Stimulated activated CD8-positive, alpha-beta memory T cell treated with anti-CD3 and anti-CD28 coated beads, Interleukin-12 subunit alpha, Interleukin-12 subunit beta, amount 100 ng/mL, for 1 hour (primary cell): ENCODE measurements around the gene PPP1R1C.

ENCODE experiments used
- DNase-seq: peaks from one replicate; pipeline ENCODE4 v3.0.0-alpha.2; 2020; ENCODE audit warnings: low read depth

PPP1R1C gene

GRCh38 chr2:182064019-182064778, 78.5 kb downstream of the PPP1R1C start:
- no peak for DNase-seq

GRCh38 chr2:182066400-182067087, 80.9 kb downstream of the PPP1R1C start:
- no peak for DNase-seq

GRCh38 chr2:182067393-182067792, 81.7 kb downstream of the PPP1R1C start:
- no peak for DNase-seq

- no peak for DNase-seq
Measured at GRCh38 chr2:182068811-182069210, 83.2 kb downstream of the PPP1R1C start.

- DNase-seq = no peak
Measured at GRCh38 chr2:182069416-182069815, 83.8 kb downstream of the PPP1R1C start.

- DNase-seq = no peak
Measured at GRCh38 chr2:182069908-182070307, 84.3 kb downstream of the PPP1R1C start.

- no peak for DNase-seq
Measured at GRCh38 chr2:182070736-182071135, 85.1 kb downstream of the PPP1R1C start.

GRCh38 chr2:182072861-182073260, 87.2 kb downstream of the PPP1R1C start:
- DNase-seq = no peak

- no peak for DNase-seq
Measured at GRCh38 chr2:182073613-182074012, 88.0 kb downstream of the PPP1R1C start.

GRCh38 chr2:182077023-182077422, 91.4 kb downstream of the PPP1R1C start:
- no peak for DNase-seq

GRCh38 chr2:182077448-182078142, 91.9 kb downstream of the PPP1R1C start:
- no peak for DNase-seq

- DNase-seq = no peak
Measured at GRCh38 chr2:182078988-182079602, 93.4 kb downstream of the PPP1R1C start.

GRCh38 chr2:182080493-182080892, 94.8 kb downstream of the PPP1R1C start:
- DNase-seq = no peak

GRCh38 chr2:182081602-182082260, 96.1 kb downstream of the PPP1R1C start:
- DNase-seq = no peak

- DNase-seq = no peak
Measured at GRCh38 chr2:182088681-182089320, 103.1 kb downstream of the PPP1R1C start.

- DNase-seq = no peak
Measured at GRCh38 chr2:182090486-182090885, 104.8 kb downstream of the PPP1R1C start.

- no peak for DNase-seq
Measured at GRCh38 chr2:182097571-182098164, 112.0 kb downstream of the PPP1R1C start.

GRCh38 chr2:182098648-182099047, 113.0 kb downstream of the PPP1R1C start:
- no peak for DNase-seq

GRCh38 chr2:182101263-182101662, 115.6 kb downstream of the PPP1R1C start:
- DNase-seq = no peak

- no peak for DNase-seq
Measured at GRCh38 chr2:182103526-182103925, 117.9 kb downstream of the PPP1R1C start.

GRCh38 chr2:182110347-182110746, 124.7 kb downstream of the PPP1R1C start:
- DNase-seq = no peak
